Stomach (tissue), 9 donors: ENCODE measurements around the gene RHO. TPM values are rescaled to one million over a fixed set of nuclear protein-coding genes. Genes with fewer than 3 reads are reported as not detected.
A peak's percentile ranks its signal among the peaks of the same experiment; 100 is the strongest.

ENCODE experiments used
- DNase-seq, 2 donors: peaks; one replicate each; pipeline versions ENCODE4 v3.0.0 to v3.0.0-alpha.2; 2013 to 2019
- H3K27ac ChIP-seq, 5 donors: fragments of 200-600 bp in 4 of 5; sonication (generic) in 4 of 5; one replicate each; pipeline ENCODE4 v1.5.1; 2013 to 2019; ENCODE audit warnings: mild to moderate bottlenecking in 1 of 5, moderate library complexity in 1 of 5
- H3K27me3 ChIP-seq, 3 donors: fragments of 200-600 bp; sonication (generic); one replicate each; pipeline ENCODE4 v1.5.1; 2017 to 2019; ENCODE audit warnings: mixed run types in 1 of 3
- H3K36me3 ChIP-seq, 4 donors: fragments of 200-600 bp; sonication (generic); 1 replicate in 3 of 4; 2 replicates in 1 of 4; pipeline ENCODE4 v1.5.1; 2016 to 2019
- H3K4me1 ChIP-seq, 4 donors: fragments of 200-600 bp; sonication (generic); one replicate each; pipeline ENCODE4 v1.5.1; 2016 to 2019
- H3K4me3 ChIP-seq, 4 donors: fragments of 200-600 bp; sonication (generic) in 3 of 4; one replicate each; pipeline ENCODE4 v1.5.1; 2016 to 2019; ENCODE audit warnings: mild to moderate bottlenecking in 1 of 4
- H3K9me3 ChIP-seq, 4 donors: fragments of 200-600 bp; sonication (generic); one replicate each; pipeline ENCODE4 v1.5.1; 2016 to 2019
- CTCF ChIP-seq, 7 experiments: fragments of 450-650 bp in 4 of 7; fragments of 200-600 bp in 3 of 7; sonication (generic) in 3 of 7; IDR thresholded peaks; one replicate each; pipeline ENCODE4 v1.5.1; 2016 to 2019; ENCODE audit warnings: antibody characterized with exemption in 7 of 7, control low read depth in 2 of 7, mild to moderate bottlenecking in 1 of 7
- EP300 ChIP-seq: sonication (generic); formaldehyde crosslinking; IDR thresholded peaks from one replicate; pipeline ENCODE4 v1.6.1; 2017; ENCODE audit warnings: antibody characterized with exemption
- POLR2A ChIP-seq, 4 donors: fragments of 450-650 bp; IDR thresholded peaks; one replicate each; pipeline ENCODE4 v1.6.1; 2016; ENCODE audit warnings: antibody characterized with exemption in 4 of 4, control low read depth in 2 of 4, mild to moderate bottlenecking in 1 of 4, moderate library complexity in 1 of 4
- POLR2AphosphoS5 ChIP-seq, 3 donors: sonication (generic); formaldehyde crosslinking; IDR thresholded peaks; one replicate each; pipeline ENCODE4 v1.6.1; 2016; ENCODE audit warnings: antibody characterized with exemption in 3 of 3
- WGBS, 5 donors: extraction: QIAGEN DNeasy Blood & Tissue Kit in 3 of 5; methylation state at CpG; one replicate each; pipeline versions ENCODE4 v1.1.5 to v1.1.7; 2013 to 2018; 5-methylcytosine and 5-hydroxymethylcytosine counted together
- intact Hi-C: fragments of 100-400 bp; cut with DNase I; formaldehyde crosslinking; loops from one replicate; pipeline ENCODE4 v1.15.1; 2023; ENCODE audit warnings: low total_unique reads
- polyA plus RNA-seq, 3 donors: library from polyadenylated mRNA; stranded (reverse); fragments of 200-250 nt; gene quantifications; one replicate each; pipeline ENCODE4 v1.2.3, GENCODE V29; 2013
- total RNA-seq, 5 donors: library from RNA; depleted of rRNA; stranded (reverse); fragments of >200 nt; gene quantifications; one replicate each; pipeline versions ENCODE4 v1.1.0 to v1.2.3, GENCODE V29; 2014 to 2016
- donor health status: healthy with polysubstance abuse.
- donor health status: Bipolar disorder and iron deficiency.
- donor health status: healthy.

The RHO gene
- total and polyA plus RNA-seq, 8 donors, result not detected

- Histone ChIP-seq H3K27me3 (no peaks in the 10 kb centered on the region), H3K9me3 (no peaks in the 10 kb centered on the region), H3K36me3 (peaks cover 17 to 32% (median 31%) of the 10 kb centered on the region in 4 donors), H3K4me1 (peaks cover 24 to 56% (median 30%) of the 10 kb centered on the region in 4 donors), H3K27ac (no peak overlapping the region), H3K4me3 (no peak overlapping the region)
- DNase-seq, result no peak
- TF ChIP-seq POLR2A (IDR thresholded peaks at IDR 0.05) (no peak), POLR2AphosphoS5 (IDR thresholded peaks at IDR 0.05) (no peak)
- intact Hi-C loops, result no loop called here
- WGBS, 5 donors, result 19 to 41% (median 23%) methylated on average over 15 of the region's 15 CpGs
Observed at GRCh38 chr3:129553719-129554118, 25.3 kb downstream of the RHO start.

- peak overlapping the region in 3 of 5 donors; percentile 18 to 38 (median 37) for H3K27ac ChIP-seq
- no peaks in the 10 kb centered on the region for H3K9me3 ChIP-seq
- H3K27me3 ChIP-seq, result no peaks in the 10 kb centered on the region
- intact Hi-C loops, result no loop called here
- peaks cover 29 to 65% (median 38%) of the 10 kb centered on the region in 4 donors for H3K4me1 ChIP-seq
- WGBS, 5 donors, result 37 to 61% (median 55%) methylated on average over 9 to 13 of the region's 13 CpGs
- TF ChIP-seq POLR2AphosphoS5 (IDR thresholded peaks at IDR 0.05) (no peak), EP300 (no peak), CTCF (IDR thresholded peaks at IDR 0.05) (no peak), POLR2A (IDR thresholded peaks at IDR 0.05) (no peak)
- DNase-seq, result no peak
- H3K36me3 ChIP-seq, result peaks cover 21 to 40% (median 39%) of the 10 kb centered on the region in 4 donors
- no peak overlapping the region for H3K4me3 ChIP-seq
Observed at GRCh38 chr3:129554356-129555152, 26.1 kb downstream of the RHO start.

GRCh38 chr3:129555153-129555550 is 26.7 kb downstream of the RHO start:
- DNase-seq, result no peak
- Histone ChIP-seq H3K4me1 (peaks cover 35 to 71% (median 44%) of the 10 kb centered on the region in 4 donors), H3K36me3 (peaks cover 24 to 46% (median 45%) of the 10 kb centered on the region in 4 donors), H3K4me3 (no peak overlapping the region), H3K27me3 (no peaks in the 10 kb centered on the region), H3K27ac (peak overlapping the region in 2 of 5 donors; percentile 18 to 38), H3K9me3 (no peaks in the 10 kb centered on the region)
- intact Hi-C loops, result no loop called here
- TF ChIP-seq EP300 (no peak), POLR2A (IDR thresholded peaks at IDR 0.05) (no peak), POLR2AphosphoS5 (IDR thresholded peaks at IDR 0.05) (no peak), CTCF (IDR thresholded peaks at IDR 0.05) (no peak)
- 74 to 83% (median 80%) methylated on average over 13 to 15 of the region's 15 CpGs for WGBS, 5 donors

GRCh38 chr3:129555616-129556357 is 27.3 kb downstream of the RHO start:
- intact Hi-C loops, result no loop called here
- H3K4me3 ChIP-seq, result no peak overlapping the region
- no peaks in the 10 kb centered on the region for H3K27me3 ChIP-seq
- no peaks in the 10 kb centered on the region for H3K9me3 ChIP-seq
- 76 to 86% (median 82%) methylated on average over 15 to 18 of the region's 18 CpGs for WGBS, 5 donors
- DNase-seq, result no peak
- H3K36me3 ChIP-seq, result peaks cover 26 to 49% (median 48%) of the 10 kb centered on the region in 4 donors
- H3K27ac ChIP-seq, result peak overlapping the region in 2 of 5 donors; percentile 18 to 38
- TF ChIP-seq EP300, result no peak
- peaks cover 39 to 76% (median 51%) of the 10 kb centered on the region in 4 donors for H3K4me1 ChIP-seq

DNA sequence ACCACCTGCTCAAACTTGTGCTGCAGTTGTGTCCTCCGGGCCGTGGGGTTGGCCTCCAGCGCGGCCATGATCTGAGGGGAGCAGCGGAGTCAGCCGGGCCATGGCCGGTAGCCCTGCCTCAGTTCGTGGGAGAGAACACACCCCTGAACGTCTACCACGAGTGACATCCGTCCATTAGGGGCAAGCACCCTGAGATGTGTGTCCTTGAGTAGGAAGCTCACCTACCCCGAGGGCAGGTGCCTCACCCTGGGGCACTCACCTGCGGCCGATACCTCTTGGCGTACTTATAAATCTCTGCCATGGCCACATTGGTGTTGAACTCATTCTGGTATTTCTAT is 27.9 kb downstream of the RHO start:
- no peaks in the 10 kb centered on the region for H3K9me3 ChIP-seq
- H3K4me3 ChIP-seq, result no peak overlapping the region
- no peaks in the 10 kb centered on the region for H3K27me3 ChIP-seq
- DNase-seq, result no peak
- 90 to 100% (median 92%) methylated on average over 6 to 15 of the region's 15 CpGs for WGBS, 5 donors
- intact Hi-C loops, result no loop called here
- TF ChIP-seq POLR2A (IDR thresholded peaks at IDR 0.05), result no peak
- no peak overlapping the region for H3K27ac ChIP-seq
- peaks cover 26 to 54% (median 48%) of the 10 kb centered on the region in 4 donors for H3K36me3 ChIP-seq
- peaks cover 44 to 82% (median 56%) of the 10 kb centered on the region in 4 donors for H3K4me1 ChIP-seq
